GM21825 (cell line): ENCODE data around the gene PFDN1.
"Not testable (repeated sequence)": the region's sequence is repeated elsewhere in the genome, so short reads cannot be mapped to it uniquely, and the experiment has no call there.

ENCODE experiments used
- ATAC-seq: cut with Tn5 transposase; IDR thresholded peaks from one replicate; pipeline ENCODE4 v1.9.1; 2021; ENCODE audit warnings: mild to moderate bottlenecking, moderate library complexity; ENCODE audit not compliant: unreplicated experiment

The PFDN1 gene

DNA sequence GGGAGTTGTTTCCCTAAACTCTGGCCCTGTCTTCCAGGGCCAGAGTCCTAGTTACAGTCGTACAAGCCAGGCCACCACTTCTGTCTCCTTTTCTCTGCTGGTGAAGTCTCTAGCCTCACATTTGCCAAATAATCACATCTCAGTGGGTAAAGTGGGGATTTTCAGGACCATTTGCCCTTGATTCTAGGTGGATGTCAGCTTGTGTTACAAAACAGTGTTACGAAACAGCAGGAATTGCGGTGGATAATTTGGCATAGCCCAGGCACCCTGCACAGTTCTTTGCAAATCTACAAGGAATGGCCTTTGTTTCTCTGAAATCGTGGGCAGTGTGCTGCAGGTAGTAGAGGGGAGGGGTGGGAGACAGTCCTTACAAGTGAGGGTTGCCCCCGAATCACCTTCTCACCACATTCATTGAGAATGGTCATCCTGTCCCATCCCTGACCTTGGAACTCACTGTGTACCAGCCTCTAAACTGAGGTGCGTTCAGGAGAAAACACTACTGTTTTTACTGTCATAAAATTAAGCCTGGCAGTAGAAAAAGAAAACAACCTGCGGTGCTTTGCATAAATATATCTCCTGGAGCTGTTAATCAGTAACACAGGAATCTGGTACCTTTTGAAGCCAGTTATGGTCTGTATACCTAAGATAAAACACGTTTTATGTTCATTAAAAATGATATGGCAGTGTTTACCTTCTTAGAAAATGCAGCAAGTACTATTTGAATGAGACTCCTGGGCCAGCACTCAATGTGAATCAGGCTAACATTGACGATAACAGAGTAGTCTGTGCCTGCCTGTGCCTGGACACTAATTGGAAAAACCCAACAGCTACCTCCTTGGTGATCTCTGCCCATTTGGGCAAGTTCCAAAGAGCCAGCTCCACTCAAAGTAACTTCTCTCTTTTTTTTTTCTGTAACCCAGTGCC lies 83.6 kb downstream of the PFDN1 start:
- peak; percentile 14 for ATAC-seq

- no peak for ATAC-seq
Observed at GRCh38 chr5:140217299-140218026, 85.4 kb downstream of the PFDN1 start.

GRCh38 chr5:140216478-140217074 lies 86.3 kb downstream of the PFDN1 start:
- ATAC-seq = no peak

DNA sequence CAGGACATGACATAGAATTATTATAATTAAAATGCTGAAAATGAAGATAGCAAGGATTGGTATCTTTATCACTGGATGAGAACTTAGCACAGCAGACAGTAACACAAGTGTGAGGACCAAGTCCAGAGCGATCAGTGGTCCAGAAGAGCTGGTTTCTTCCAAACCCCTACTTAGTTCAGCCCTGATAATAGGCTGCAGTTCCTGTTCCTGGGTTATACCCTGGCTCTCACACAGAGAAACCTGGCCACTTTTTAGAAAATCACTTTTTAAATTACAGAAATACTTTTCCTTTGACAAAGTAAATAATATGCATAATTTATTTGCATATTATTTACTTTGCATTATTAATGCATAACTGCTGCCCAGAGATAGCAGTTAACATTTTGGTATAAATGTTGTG lies 87.6 kb downstream of the PFDN1 start:
- no peak for ATAC-seq

DNA sequence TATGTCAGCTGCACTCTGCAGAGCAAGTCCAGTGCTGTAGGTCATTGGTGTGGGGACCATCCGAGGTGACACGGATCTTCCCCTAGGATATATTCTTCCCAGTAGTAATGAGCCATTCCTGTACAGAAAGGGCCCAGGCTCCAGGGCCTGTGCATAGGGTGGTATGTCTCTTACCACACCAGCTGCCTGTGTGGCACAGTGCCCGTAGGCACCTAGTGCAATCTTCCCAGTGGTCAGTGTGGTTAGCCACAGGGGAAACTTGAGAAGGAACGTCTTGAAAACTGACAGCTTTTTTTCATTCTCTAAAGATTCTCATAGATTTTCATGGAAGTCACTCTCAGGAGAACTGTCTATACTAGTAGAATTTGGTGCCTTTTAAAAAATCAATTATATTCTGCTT lies 88.1 kb downstream of the PFDN1 start:
- no peak for ATAC-seq

DNA sequence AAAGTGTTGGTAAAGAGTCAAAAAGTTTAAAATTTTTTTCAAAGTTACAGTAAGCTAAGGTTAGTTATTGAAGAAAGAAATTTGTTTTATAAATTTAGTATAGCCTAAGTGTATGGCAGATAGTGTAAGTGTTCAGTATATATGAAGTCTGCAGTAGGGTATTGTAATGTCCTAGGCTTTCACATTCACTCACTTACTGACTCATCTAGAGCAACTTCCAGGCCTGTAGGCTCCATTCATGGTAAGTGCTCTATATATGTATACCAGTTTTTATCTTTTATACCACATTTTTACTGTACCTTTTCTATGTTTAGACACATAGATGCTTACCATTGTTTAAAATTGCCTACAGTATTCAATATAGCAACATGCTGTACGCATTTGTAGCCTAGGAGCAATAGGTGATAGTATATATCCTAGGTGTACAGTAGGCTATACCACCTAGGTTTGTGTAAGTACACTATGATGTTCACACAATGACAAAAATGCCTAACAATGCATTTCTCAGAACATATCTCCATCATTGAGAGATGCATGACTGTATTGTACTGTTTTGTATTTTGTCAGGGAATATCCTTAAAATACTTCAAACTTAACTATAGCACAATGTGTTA lies 89.4 kb downstream of the PFDN1 start:
- no peak for ATAC-seq

DNA sequence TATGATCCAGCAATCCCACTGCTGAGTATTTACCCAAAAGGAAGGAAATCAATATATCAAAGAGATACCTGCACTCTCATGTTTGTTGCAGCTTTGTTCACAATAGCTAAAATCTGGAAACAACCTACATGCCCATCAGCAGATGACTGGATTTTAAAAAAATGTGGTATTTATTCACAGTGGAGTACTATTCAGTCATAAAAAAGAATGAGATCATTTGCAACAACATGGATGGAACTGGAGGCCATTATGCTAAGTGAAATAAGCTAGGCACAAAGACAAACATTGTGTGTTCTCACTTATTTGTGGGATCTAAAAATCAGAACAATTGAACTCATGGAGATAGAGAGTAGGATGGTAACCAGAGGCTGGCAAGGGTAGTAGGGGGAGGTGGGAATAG lies 94.8 kb downstream of the PFDN1 start:
- no peak for ATAC-seq

DNA sequence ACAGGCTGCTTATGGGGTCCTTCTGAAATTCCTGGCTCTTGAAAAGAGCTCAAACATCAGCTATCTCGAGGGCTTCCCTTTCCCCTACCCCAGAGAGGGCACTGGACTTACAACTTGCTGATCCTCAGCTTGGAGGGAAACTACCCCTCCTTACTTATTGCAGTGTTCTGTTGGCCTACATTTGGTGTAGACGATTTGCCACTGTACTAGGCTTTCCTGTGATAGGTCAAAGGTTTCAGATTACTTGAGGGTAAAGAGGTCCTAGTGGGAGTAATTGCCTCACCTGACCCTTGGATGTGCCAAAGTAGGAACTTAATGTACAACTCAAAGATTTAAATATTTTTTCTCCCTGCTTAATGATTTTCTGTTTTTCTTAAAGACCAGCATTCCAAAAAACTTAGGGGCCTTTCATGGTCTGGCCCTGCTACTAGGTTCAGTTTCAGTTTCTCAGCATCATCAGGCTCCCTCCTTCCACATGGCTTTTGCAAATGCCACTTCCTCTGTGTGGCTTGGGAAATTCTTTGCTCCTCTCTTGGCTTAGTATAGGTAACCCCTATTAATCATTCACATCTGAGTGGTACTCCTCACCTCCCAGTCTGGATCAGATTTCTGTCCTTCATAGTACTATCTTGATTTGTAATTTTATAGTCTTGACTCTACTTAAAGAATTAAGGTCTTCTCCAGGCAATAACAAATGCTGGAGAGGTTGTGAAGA lies 95.5 kb downstream of the PFDN1 start:
- peak; percentile 74 for ATAC-seq

DNA sequence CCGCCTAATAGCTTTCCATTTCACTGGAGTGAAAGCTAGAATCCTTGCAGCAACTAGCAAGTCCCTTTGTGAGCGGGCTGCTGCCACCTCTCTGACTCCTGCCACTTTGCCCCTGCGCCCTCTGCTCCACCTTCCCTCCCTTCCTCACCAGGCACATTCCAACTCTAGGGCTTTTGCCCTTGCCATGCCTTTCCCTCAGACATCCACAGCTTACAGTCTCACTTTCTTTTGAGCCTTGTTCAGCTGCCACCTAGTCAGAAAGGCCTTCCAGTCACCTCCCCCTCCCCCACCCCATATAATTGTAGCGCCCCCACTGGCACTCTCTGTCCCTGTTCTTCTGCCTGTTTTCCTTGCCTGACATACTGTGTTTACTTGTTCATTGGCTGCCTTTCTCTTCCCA lies 96.9 kb downstream of the PFDN1 start:
- no peak for ATAC-seq

DNA sequence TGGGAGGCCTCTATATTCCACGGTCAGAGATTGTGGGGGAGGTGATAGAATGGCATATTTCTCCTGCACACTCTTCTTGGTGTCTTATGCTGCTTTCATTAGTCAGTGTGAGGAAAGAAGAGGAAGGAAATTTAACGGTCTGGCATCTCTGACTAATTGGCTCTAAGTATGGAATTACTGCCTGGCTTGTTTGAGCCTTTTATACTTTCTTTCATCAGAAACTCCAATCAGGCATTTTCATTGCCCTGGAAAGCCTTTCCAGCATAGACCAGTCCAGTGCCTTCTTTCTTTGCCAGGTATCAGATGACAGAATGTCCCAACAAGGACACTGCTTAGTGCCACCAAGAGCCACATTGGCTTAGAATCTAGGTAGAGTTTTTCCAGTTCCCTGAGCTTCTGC lies 97.7 kb downstream of the PFDN1 start:
- no peak for ATAC-seq

- ATAC-seq = no peak
Observed at GRCh38 chr5:140202610-140203009, 100.3 kb downstream of the PFDN1 start.

- no peak for ATAC-seq
Observed at GRCh38 chr5:140202078-140202477, 100.8 kb downstream of the PFDN1 start.

DNA sequence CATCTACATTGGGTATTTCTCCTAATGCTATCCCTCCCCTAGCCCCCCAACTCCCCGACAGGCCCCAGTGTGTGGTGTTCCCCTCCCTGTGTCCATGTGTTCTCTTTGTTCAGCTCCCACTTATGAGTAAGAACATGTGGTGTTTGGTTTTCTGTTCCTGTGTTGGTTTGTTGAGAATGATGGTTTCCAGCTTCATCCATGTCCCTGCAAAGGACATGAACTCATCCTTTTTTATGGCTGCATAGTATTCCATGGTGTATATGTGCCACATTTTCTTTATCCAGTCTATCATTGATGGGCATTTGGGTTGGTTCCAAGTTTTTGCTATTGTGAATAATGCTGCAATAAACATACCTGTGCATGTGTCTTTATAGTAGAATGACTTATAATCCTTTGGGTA lies 104.0 kb downstream of the PFDN1 start:
- ATAC-seq = not testable (repeated sequence)

- no peak for ATAC-seq
Observed at GRCh38 chr5:140197023-140197422, 105.9 kb downstream of the PFDN1 start.

DNA sequence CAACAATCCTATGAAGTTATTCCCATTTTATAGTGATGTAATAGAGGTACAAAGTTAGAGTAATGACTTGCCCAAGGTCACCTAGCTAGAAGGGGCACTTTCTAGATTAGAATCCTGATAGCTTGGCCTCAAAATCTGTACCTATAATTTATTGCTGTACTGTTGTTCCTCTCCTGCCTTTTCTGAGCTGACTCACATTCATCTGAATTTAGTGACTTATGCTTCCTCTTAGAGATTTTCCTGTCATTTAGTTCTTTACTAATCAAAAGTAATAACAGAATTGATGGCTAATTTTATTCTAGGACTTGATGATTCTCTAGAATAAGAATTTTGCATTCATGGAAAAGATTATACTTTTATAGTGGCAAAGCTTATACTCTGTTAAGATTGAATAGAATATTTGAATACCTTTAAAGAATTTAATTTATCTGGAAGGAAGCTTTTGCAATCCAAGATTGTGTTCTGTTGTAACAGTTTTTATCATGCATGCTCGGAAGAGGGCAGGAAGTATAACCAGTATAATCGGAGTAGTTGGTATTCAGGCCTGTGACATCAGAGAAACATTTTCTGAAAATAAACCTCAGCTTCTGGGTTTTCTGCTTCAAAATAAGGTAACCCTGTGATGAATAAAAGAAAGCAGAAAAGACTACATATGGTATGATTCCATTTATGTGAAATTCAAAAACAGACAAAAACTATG lies 106.6 kb downstream of the PFDN1 start:
- ATAC-seq = no peak
